HG03025 (cell line): Measurements from ENCODE around the gene GBA2.

ENCODE experiments used
- ATAC-seq: cut with Tn5 transposase; IDR thresholded peaks from one replicate; pipeline ENCODE4 v1.9.1; 2021; ENCODE audit warnings: mild to moderate bottlenecking, moderate library complexity; ENCODE audit not compliant: unreplicated experiment, low FRiP score

The GBA2 gene

GRCh38 chr9:35718721-35719511, 30.1 kb downstream of the GBA2 start:
- no peak for ATAC-seq

GRCh38 chr9:35717132-35717870, 31.7 kb downstream of the GBA2 start:
- ATAC-seq, result no peak

GRCh38 chr9:35716230-35716629, 32.8 kb downstream of the GBA2 start:
- ATAC-seq, result no peak

- ATAC-seq, result no peak
These were observed 34.3 kb downstream of the GBA2 start for GRCh38 chr9:35714579-35715252.

- no peak for ATAC-seq
These were observed 34.9 kb downstream of the GBA2 start for GRCh38 chr9:35714123-35714522.

GRCh38 chr9:35713578-35713977, 35.5 kb downstream of the GBA2 start:
- no peak for ATAC-seq

- ATAC-seq, result no peak
These were observed 36.1 kb downstream of the GBA2 start for GRCh38 chr9:35712762-35713400.

- ATAC-seq, result no peak
These were observed 37.3 kb downstream of the GBA2 start for GRCh38 chr9:35711501-35712428.

- ATAC-seq, result no peak
These were observed 38.1 kb downstream of the GBA2 start for GRCh38 chr9:35710818-35711500.

GRCh38 chr9:35708146-35708545, 40.9 kb downstream of the GBA2 start:
- no peak for ATAC-seq

- no peak for ATAC-seq
These were observed 42.1 kb downstream of the GBA2 start for GRCh38 chr9:35706951-35707350.

GRCh38 chr9:35705836-35706430, 43.1 kb downstream of the GBA2 start:
- no peak for ATAC-seq

GRCh38 chr9:35705372-35705771, 43.7 kb downstream of the GBA2 start:
- ATAC-seq, result no peak

GRCh38 chr9:35703906-35704672, 44.9 kb downstream of the GBA2 start:
- no peak for ATAC-seq

GRCh38 chr9:35702696-35703095, 46.3 kb downstream of the GBA2 start:
- no peak for ATAC-seq

- ATAC-seq, result no peak
These were observed 48.1 kb downstream of the GBA2 start for GRCh38 chr9:35700942-35701341.

GRCh38 chr9:35700031-35700430, 49.0 kb downstream of the GBA2 start:
- no peak for ATAC-seq

- ATAC-seq, result no peak
These were observed 50.8 kb downstream of the GBA2 start for GRCh38 chr9:35698231-35698630.
